Fibroblast of skin of right biceps (primary cell): Measurements from ENCODE around the gene RDH14.

Experiments
- DNase-seq: peaks from one replicate; pipeline ENCODE4 v3.0.0-alpha.2; 2013

RDH14 gene

DNA sequence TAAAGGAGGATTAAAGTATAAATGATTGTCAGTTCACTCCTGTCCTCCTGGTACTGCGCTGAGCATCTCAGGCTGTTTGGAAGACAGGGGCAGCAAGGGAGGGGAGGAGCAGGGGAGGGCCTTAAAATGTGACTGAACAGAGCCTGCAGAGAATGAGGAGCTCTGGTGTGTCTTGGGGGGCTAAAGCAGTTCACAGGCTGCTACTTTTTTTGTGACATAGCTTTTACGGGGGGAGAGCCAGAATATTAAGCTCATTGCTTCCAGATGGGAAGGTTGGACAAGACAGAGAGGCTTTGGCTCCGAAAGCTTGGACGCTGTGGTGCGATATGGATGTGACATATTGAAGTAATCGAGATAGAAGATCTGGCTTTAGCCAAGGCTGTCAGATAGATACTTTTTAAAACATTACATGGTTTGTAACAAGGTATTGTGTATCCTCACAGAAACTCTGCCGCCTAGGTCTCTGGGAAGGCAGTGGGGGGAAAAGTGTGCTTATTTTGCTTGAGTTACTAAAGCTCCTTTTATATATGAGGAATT, 40.5 kb downstream of the RDH14 start:
- no peak for DNase-seq

DNA sequence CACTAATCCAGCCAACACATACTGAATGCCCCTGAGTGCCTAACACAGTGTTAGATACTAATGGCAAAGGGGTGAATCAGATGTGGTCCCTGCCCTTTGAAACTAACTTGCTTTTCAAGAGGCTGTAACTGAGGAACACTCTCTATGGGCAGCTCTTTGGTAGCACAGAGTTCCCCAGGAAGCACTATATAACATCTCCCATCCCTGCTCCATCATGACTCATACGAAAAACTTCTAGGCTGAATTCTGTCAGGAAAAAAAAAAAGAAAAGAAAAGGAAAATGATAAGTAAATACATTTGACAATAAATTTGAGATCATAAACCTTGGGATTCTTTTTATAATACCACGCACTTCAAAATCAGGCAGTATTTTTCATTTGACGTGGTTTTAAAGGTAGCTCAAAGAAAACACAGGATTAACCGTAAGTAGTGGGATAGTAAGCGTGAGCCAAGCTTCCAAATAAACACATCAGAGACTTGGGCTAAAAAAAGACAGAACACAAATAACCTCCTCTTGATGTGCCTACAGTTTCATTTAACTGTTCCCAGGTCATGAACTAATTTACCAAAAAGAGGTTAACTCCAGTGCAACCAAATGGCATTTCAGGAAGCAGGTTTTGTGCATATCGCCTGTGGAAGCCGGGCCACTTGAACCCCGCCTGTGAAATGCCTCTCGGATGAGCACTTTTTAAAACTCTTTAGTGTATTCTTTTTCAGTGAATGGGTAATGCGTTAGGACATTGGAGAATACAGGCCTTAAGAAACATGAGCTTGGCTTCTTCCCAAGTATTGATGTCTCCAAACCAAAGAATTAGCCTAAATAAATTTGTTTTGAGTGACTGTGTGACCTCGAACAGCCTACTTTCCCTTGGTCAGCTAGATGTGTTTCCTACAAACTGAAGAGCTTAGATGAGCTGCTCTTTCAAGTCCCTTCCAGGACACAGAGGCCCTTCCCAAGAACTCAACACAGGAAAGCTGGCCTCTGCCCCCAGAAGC, 42.0 kb downstream of the RDH14 start:
- peak; percentile 74 for DNase-seq

DNA sequence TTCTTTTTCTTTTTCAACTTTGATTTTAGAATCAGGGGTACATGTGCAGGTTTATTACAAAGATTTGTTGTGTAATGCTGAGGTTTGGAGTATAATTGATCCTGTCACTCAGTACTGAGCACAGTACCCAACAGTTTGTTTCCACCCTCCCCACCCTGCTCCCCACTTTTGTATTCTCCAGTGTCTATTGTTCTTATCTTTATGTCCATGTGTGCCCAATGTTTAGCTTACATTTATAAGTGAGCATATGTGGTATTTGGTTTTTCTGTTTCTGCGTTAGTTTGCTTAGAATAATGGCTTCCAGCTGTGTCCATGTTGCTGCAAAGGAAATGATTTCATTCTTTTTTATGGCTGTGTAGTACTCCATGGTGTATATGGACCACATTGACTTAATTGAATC, 43.1 kb downstream of the RDH14 start:
- no peak for DNase-seq

DNA sequence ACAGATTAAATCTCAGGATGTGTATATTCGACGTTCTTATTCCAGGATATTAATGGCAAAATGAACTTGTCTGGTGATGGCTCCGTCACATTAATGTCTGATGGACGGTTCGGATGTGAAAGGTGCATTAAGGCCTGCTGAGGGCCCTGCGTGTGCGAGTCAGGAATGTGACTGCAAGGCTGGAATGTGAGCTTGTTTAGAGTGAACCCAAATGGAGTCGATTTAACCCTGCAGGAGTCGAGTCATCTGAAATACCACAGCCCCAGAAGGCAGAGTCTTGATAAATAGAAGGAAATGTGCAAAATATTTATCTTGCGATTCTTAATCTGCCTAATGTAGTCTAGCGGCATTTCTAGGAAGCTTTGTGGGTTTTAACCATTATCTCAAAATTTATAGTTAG, 44.3 kb downstream of the RDH14 start:
- peak; percentile 90 for DNase-seq

DNA sequence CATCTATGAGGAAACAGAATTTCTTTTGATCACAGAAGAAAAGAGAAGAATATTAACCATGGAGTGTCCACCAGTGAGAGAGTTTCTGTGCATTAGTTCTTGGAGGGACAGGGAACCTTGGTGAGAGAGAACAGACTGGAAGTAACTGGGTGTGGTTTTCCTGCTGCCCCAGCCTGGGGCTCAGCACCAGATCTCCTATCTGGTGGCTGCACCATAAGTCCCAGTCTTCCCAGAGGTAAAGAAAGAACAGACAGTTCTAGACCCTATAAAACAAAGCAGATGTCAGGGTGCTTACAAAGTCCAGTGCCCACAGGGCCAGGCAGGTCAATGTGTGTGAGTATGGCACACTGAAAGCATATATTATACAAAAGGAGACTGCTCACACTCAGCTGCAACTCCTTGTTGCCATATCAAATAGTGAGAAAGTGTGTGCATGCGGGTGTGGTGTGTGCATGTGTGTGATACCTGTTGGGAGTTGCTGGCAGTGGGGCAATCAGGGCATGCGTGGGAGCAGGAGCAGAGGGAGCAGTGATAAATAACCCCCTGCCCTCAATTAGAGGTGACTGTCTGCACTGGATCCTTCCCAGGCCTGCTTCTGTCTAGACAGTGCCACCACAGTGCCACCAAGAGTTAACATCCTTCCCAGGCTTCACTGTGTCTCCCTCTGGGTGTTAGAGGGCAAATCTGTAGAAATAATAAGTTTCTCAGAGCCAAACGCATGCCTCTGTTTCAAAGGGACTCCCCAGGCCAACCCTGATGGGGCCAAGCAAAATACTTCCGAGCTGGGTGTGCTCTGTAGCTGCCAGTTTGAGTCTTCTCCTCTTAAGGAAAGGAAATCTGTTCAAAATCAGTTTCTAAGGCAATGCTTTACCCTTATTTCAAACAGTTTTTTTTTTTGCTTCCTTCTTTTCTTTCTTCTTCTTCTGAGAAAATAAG, 45.7 kb downstream of the RDH14 start:
- DNase-seq = no peak

DNA sequence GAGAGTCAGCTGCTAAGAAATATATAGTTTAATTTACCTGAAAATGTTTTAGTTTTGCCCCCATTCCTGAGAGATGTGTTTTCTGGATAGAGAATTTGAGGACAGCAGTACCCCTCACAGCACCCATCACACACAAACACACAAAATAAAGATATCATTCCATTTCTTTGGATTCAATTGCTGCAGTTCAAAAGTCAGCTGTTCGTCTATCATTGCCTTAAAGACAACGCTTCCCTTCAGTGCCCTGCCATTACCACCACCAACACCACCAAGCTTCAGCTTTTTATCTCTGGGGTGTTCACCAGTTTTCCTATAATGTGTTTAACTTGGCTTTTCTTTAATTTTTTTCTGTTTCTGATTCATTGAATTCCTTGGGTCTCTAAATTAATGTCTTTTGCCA, 49.7 kb downstream of the RDH14 start:
- no peak for DNase-seq

DNA sequence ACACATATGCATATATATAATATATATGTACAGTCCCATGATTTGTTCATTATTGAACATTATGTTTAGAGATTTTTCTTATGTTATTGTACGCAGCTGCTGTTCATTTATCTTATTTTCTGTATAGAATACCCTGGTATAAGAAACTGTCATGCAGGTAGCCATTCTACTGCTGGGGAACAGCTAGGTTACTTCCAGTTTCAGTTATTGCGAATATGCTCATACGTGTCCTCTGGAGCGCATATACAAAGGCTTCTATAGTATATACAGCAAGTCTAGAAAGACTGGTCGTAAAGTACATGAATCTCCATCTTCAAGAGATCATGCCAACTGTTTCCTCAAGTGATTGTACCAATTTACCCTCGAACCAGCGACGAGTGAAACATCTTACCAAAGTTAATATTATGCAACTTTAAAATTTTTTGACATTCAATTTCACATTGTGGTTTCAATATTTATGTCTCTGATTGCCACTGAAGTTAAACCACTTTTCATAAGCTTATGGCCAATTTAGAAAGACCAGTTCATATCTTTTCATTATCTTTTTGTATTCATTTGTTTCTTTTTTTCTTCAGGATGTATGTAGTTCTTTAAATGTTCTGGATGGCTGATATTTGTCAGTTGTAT, 53.5 kb downstream of the RDH14 start:
- no peak for DNase-seq

DNA sequence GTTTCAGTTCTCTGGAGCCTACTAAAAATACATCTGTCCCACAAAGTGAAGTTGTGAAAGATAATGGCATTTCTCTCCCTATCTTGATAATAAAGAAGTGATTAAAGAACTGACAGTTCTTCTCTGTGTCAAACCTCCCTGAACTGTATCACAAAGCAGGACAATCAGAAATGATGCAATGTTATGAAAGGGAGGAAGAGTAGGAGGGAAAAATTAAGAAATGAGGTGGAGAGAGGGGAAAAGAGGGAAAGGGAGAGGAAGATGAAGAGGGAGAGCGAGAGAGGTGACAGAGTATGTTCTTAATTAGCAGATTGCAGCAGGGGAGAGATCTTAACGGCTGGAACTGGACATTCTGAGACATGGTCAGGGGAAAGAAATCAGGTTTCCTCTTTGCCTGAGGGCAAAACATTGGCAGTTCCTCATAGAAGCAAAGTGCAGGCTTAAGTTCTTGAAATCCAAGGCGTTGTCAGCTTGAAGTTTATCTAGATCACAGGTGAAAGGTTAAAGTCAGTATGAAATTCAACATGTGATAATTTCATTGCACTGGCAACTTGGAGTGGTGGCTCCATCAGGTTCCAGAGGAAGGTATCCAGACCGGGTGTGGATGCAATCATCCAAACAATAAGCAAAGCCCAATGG, 54.6 kb downstream of the RDH14 start:
- no peak for DNase-seq
